BE2C (cell line): ENCODE data around the gene COL16A1.

ENCODE experiments used
- DNase-seq: peaks from one replicate; pipeline ENCODE4 v3.0.0-alpha.2; 2020
- H3K27me3 ChIP-seq: fragments of 250-450 bp; sonication (Bioruptor Pico); 2 replicates; pipeline ENCODE4 v1.5.1; 2020; ENCODE audit warnings: mild to moderate bottlenecking
- H3K36me3 ChIP-seq: fragments of 250-450 bp; sonication (Bioruptor Pico); 2 replicates; pipeline ENCODE4 v1.5.1; 2020; ENCODE audit warnings: mild to moderate bottlenecking
- H3K4me1 ChIP-seq: fragments of 250-450 bp; sonication (Bioruptor Pico); 2 replicates; pipeline ENCODE4 v1.5.1; 2020
- H3K4me3 ChIP-seq: 2 replicates; pipeline ENCODE4 v1.5.1; 2011; ENCODE audit warnings: low read depth, low read length
- H3K9me3 ChIP-seq: fragments of 250-450 bp; sonication (Bioruptor Pico); 2 replicates; pipeline ENCODE4 v1.5.1; 2020
- TF ChIP-seq, protein P1 (sequence below): IDR thresholded peaks from 2 replicates; pipeline ENCODE4 v1.5.1; 2012; ENCODE audit warnings: mild to moderate bottlenecking, low read depth, low read length

The COL16A1 gene

DNA sequence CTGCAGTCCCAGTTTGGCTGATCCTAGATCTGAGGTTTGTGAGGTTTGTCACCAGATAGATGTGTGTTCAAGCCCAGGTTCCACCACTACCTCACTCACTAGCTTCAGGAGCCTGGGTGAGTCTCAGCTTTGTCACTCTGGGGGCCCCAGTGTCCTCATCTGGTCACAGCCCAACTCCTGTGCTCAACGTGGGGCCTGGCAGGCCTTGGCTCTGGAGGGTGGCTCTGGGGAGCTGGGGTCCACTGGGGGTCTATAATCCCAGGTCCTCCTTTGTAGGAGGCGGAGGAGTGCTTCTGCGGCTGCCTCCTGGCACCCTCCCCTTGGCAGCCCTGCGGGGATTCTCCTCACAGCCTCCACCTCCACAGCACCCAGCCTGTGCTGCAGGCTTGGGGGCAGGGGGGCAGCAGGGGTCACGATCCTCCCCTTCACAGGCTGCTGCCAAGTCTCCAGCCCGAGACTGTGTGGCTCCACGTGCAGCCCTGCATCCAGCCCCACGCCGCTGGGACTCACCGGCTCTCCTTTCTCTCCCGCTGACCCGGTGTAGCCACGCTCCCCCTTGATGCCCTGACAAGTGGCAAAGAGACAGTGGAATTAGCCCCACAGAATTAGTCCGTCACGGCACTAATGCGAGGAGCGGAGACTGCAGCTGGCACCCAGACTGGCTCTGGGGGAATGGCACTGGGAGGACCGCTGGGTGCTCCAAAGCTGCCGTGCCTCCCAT, 36.6 kb downstream of the COL16A1 start:
- H3K36me3 ChIP-seq: no peaks in the 10 kb centered on the region

DNA sequence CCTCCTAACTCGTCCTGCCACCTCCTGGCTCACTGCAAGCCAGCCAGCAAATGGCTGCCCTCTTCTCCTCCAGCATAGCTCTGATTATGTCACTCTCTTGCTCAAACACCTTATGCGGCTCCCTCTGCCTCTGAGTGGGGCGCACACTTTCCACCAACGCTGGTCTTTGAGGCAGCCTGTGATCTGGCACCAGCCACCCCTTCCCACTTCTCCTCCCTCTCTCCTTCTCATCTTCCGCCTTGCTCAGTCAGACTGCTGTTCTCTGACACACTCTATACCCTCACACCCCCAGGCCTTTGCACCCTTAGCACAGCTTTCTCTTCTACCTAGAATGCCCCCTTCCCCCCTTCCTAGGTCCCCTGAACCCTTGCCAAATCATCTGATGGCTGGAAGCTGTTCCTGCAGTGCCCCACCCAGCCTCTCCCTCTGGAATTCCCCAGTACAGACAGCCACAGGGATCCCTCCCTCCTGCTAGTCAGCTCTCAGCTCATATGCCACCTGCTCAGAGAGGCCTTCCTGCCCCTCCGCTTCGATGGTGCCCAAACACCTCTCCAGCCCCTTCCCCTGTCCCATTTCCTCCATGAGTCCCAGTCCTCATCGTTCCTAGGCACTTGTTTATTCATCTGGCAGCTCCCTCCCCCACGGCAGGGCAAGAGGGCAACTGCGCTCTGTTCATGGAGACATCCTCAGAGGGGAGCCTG, 37.4 kb downstream of the COL16A1 start:
- TF ChIP-seq, protein P1, sequence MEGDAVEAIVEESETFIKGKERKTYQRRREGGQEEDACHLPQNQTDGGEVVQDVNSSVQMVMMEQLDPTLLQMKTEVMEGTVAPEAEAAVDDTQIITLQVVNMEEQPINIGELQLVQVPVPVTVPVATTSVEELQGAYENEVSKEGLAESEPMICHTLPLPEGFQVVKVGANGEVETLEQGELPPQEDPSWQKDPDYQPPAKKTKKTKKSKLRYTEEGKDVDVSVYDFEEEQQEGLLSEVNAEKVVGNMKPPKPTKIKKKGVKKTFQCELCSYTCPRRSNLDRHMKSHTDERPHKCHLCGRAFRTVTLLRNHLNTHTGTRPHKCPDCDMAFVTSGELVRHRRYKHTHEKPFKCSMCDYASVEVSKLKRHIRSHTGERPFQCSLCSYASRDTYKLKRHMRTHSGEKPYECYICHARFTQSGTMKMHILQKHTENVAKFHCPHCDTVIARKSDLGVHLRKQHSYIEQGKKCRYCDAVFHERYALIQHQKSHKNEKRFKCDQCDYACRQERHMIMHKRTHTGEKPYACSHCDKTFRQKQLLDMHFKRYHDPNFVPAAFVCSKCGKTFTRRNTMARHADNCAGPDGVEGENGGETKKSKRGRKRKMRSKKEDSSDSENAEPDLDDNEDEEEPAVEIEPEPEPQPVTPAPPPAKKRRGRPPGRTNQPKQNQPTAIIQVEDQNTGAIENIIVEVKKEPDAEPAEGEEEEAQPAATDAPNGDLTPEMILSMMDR: no peak
- H3K4me3 ChIP-seq: no peak overlapping the region
- no peaks in the 10 kb centered on the region for H3K27me3 ChIP-seq
- no peaks in the 10 kb centered on the region for H3K36me3 ChIP-seq
- no peaks in the 10 kb centered on the region for H3K9me3 ChIP-seq
- peaks cover 12% of the 10 kb centered on the region; the same call in 1 of the 2 replicates for H3K4me1 ChIP-seq
- no peak for DNase-seq

More for the DNA sequence above, 36.6 kb downstream of the COL16A1 start:
- TF ChIP-seq, protein P1: no peak
- peaks cover 12% of the 10 kb centered on the region; the same call in 1 of the 2 replicates for H3K4me1 ChIP-seq
- H3K9me3 ChIP-seq: no peaks in the 10 kb centered on the region
- H3K4me3 ChIP-seq: no peak overlapping the region
- H3K27me3 ChIP-seq: no peaks in the 10 kb centered on the region
- DNase-seq: no peak

DNA sequence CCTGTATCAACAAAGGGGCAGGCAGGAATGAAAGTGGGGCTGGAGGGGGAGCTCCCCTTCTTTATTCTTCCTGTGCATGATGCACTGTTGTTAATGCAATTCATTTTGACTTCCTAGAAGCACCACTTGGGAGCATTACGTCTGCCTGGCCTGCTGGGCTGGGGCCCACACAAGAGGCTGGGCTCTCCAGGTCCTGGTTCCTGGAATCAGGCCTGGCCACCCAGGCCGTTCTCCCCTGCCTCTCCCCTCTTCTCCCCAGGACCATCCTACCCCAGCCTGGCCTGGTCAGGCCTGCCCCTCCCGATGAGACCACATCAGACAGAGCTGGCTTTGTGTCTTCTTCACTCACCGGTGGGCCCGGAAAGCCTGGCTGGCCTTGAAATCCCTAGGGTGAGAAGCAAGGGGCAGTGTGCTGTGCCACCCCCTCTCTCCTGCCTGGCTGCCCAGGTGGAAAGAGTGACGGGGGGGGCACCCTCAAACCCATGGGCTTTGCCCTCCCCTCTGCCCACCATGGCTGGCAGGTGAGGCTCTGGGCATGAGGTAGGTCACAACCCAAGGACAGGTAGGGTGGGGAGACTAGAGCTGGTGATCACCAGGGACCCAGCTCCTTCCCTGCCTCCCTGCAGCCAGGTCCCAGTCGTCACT, 38.5 kb downstream of the COL16A1 start:
- H3K9me3 ChIP-seq: no peaks in the 10 kb centered on the region
- H3K4me3 ChIP-seq: no peak overlapping the region
- H3K27me3 ChIP-seq: no peaks in the 10 kb centered on the region
- peaks cover 12% of the 10 kb centered on the region; the same call in 1 of the 2 replicates for H3K4me1 ChIP-seq
- no peak for DNase-seq
- TF ChIP-seq, protein P1: no peak
- no peaks in the 10 kb centered on the region for H3K36me3 ChIP-seq

DNA sequence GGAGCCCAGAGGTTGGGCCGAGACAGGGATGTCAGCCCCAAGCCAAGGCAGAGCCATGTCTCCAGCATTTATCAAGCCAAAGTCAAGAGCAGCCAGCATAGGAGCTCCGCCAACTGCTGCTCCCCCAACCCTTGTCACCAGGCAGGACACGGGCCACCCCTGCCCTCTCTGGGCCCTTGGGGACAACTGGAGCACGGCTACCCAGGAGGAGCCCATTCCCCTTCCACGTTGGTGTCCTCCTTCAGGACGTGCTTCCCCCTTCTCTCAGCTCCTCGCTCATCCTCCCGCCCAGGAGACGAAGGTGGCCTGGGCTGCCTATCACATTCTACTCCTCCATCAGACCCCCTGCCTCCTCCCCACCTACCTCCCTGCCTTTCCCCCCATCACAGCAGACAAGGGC, 39.3 kb downstream of the COL16A1 start:
- TF ChIP-seq, protein P1: no peak
- DNase-seq: no peak
- Histone ChIP-seq H3K36me3 (no peaks in the 10 kb centered on the region), H3K9me3 (no peaks in the 10 kb centered on the region), H3K27me3 (no peaks in the 10 kb centered on the region), H3K4me1 (peaks cover 5% of the 10 kb centered on the region; the same call in 1 of the 2 replicates), H3K4me3 (no peak overlapping the region)

DNA sequence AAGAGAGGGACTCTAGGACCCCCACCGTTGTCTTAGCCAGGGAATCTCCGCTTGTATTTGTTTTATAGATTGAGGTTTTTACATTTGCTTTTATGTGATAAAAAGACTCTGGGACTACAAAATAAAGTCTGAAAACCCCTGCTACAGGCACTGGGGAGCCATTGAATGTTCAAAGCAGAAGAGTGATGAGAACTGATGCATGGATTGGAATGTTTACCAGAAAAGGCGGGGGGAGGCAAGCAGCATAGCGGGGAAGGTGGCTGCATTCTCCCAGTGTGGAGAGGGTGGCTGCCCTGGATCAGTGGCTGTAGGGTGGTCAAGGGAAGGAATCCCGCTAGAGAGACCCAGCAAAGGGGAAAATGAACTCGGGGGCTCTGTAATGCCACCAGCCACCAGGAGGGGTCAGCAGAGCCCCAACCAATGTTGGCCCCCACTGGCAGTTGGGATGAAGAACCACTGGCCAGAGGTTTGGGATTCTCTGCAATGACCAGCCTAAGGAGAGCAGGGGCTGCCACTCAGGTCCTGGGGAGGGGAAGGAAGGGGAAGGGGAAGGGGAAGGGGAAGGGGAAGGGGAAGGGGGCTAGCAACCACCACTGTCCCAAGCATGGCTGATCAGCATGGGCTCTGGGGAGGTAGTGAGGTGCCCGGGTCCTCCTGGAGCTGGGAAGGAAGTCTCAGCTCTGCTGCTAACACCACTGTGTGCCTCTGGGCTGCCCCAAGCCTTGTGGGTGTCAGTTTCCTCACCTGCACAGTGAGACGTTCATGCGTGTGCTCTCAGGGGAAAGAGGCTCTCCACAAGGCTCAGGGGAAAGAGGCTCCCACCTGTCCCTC, 40.0 kb downstream of the COL16A1 start:
- Histone ChIP-seq H3K4me1 (no peaks in the 10 kb centered on the region), H3K4me3 (no peak overlapping the region), H3K36me3 (no peaks in the 10 kb centered on the region), H3K27me3 (no peaks in the 10 kb centered on the region), H3K9me3 (no peaks in the 10 kb centered on the region)
- peak; percentile 55 for DNase-seq
- TF ChIP-seq, protein P1: peak; percentile 77
